ENCODE data around the gene XPO1.

The XPO1 gene

GRCh38 chr2:61530749-61531148 is 7.4 kb downstream of the XPO1 start:
- TF ChIP-seq CTCF (IDR thresholded peaks at IDR 0.05; ENCODE audit: insufficient read depth, low read length, poor library complexity, severe bottlenecking) = no peak
- no peak overlapping the region for H3K4me3 ChIP-seq (replicated peaks; ENCODE audit: low read depth, low read length)
- DNase-seq (ENCODE audit: extremely low read depth, insufficient read length) = no peak
- H3K27me3 ChIP-seq (replicated peaks; ENCODE audit: control insufficient read depth, insufficient read depth, low read length) = no peaks in the 10 kb centered on the region
- peaks cover 1% of the 10 kb centered on the region; the same call in 1 of the 2 replicates for H3K36me3 ChIP-seq (ENCODE audit: control insufficient read depth, insufficient read depth, low read length)

GRCh38 chr2:61529944-61530735 is 8.0 kb downstream of the XPO1 start:
- DNase-seq (ENCODE audit: extremely low read depth, insufficient read length) = no peak
- peaks cover 1% of the 10 kb centered on the region; the same call in 1 of the 2 replicates for H3K36me3 ChIP-seq (ENCODE audit: control insufficient read depth, insufficient read depth, low read length)
- no peaks in the 10 kb centered on the region for H3K27me3 ChIP-seq (replicated peaks; ENCODE audit: control insufficient read depth, insufficient read depth, low read length)
- no peak overlapping the region for H3K4me3 ChIP-seq (replicated peaks; ENCODE audit: low read depth, low read length)
- no peak for TF ChIP-seq CTCF (IDR thresholded peaks at IDR 0.05; ENCODE audit: insufficient read depth, low read length, poor library complexity, severe bottlenecking)

GRCh38 chr2:61520261-61520660 is 17.9 kb downstream of the XPO1 start:
- DNase-seq (ENCODE audit: extremely low read depth, insufficient read length) = no peak
- Histone ChIP-seq H3K27me3 (replicated peaks; ENCODE audit: control insufficient read depth, insufficient read depth, low read length) (no peaks in the 10 kb centered on the region), H3K4me3 (replicated peaks; ENCODE audit: low read depth, low read length) (no peak overlapping the region), H3K36me3 (ENCODE audit: control insufficient read depth, insufficient read depth, low read length) (peaks cover 11% of the 10 kb centered on the region)
- TF ChIP-seq CTCF (IDR thresholded peaks at IDR 0.05; ENCODE audit: insufficient read depth, low read length, poor library complexity, severe bottlenecking) = no peak

- DNase-seq (ENCODE audit: extremely low read depth, insufficient read length) = no peak
- peaks cover 23% of the 10 kb centered on the region for H3K36me3 ChIP-seq (ENCODE audit: control insufficient read depth, insufficient read depth, low read length)
- no peak for TF ChIP-seq CTCF (IDR thresholded peaks at IDR 0.05; ENCODE audit: insufficient read depth, low read length, poor library complexity, severe bottlenecking)
- no peak overlapping the region for H3K4me3 ChIP-seq (replicated peaks; ENCODE audit: low read depth, low read length)
- H3K27me3 ChIP-seq (replicated peaks; ENCODE audit: control insufficient read depth, insufficient read depth, low read length) = no peaks in the 10 kb centered on the region
Observed at GRCh38 chr2:61512768-61513398, 25.3 kb downstream of the XPO1 start.

- DNase-seq (ENCODE audit: extremely low read depth, insufficient read length) = no peak
- H3K27me3 ChIP-seq (replicated peaks; ENCODE audit: control insufficient read depth, insufficient read depth, low read length) = no peaks in the 10 kb centered on the region
- peaks cover 24% of the 10 kb centered on the region for H3K36me3 ChIP-seq (ENCODE audit: control insufficient read depth, insufficient read depth, low read length)
- H3K4me3 ChIP-seq (replicated peaks; ENCODE audit: low read depth, low read length) = no peak overlapping the region
- TF ChIP-seq CTCF (IDR thresholded peaks at IDR 0.05; ENCODE audit: insufficient read depth, low read length, poor library complexity, severe bottlenecking) = no peak
Observed at GRCh38 chr2:61510674-61511671, 27.2 kb downstream of the XPO1 start.
